HG02610 (cell line): Measurements from ENCODE around the gene ZBTB7C.

Experiments
- ATAC-seq: cut with Tn5 transposase; IDR thresholded peaks from one replicate; pipeline ENCODE4 v1.9.1; 2021; ENCODE audit warnings: mild to moderate bottlenecking, moderate library complexity; ENCODE audit not compliant: unreplicated experiment

The ZBTB7C gene

GRCh38 chr18:48131042-48131441 is 278.1 kb downstream of the ZBTB7C start:
- no peak for ATAC-seq

GRCh38 chr18:48129621-48130082 is 279.5 kb downstream of the ZBTB7C start:
- ATAC-seq = no peak

DNA sequence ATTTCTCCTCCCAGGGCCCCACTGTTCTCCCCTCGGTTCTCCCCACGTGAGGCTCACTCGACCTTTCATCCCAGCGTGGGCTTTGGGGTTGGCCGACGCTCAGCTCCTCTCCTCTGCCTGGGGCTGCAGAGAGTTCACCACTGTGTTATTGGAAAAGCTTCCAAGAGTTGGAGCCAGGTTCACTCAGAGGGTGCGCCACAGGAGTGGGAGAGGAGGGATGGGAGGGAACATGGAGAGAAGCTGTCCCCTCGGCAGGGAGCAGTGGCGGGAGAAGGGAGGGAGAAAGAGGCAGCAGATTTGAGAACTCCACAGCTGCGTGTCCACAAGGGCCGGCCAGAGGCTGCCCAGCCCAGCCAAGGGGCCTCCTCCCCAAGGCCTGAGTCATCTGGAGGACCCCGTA is 281.6 kb downstream of the ZBTB7C start:
- no peak for ATAC-seq

GRCh38 chr18:48126240-48126639 is 282.9 kb downstream of the ZBTB7C start:
- ATAC-seq = no peak

GRCh38 chr18:48125724-48126123 is 283.5 kb downstream of the ZBTB7C start:
- no peak for ATAC-seq

GRCh38 chr18:48124857-48125626 is 284.1 kb downstream of the ZBTB7C start:
- ATAC-seq = peak; percentile 93

GRCh38 chr18:48123941-48124340 is 285.2 kb downstream of the ZBTB7C start:
- no peak for ATAC-seq

GRCh38 chr18:48123324-48123723 is 285.9 kb downstream of the ZBTB7C start:
- no peak for ATAC-seq

DNA sequence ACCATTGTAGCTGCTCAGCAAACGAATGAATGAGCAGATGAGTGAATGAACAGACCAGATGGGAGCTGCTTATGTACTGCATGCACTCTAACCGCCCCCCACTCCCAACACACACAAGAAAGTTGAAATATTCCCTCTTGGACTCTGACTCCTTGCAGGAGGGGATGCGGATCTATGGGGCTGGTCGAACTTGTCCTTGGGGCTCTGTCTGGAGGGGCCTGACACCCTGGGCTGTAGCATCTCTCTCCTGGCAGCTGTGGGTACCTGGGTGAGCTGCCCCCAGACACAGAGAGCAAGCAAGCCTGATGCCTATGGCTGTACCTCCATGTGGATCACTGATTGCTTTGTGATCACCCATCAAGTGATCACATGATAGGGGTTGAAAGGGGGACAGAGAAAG is 286.4 kb downstream of the ZBTB7C start:
- ATAC-seq = no peak

DNA sequence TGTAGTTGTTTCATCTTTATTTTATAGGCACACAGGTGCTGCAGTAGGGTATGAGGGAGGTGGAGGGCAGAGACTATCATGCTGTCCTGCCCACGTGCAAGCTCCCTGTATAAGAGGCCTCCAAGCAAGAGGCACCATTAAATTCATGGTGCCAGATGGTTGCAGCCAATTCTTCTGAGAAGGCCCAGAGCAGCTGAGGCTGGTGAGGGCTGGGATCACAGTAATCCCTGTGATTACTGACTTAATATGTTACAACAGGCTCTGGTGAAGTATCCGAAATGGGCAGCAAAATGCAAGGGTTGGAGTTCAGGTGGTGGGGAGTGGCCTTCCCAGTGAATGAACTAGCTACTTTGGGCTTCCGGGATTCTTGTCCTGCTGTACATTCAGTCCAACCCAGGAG is 286.8 kb downstream of the ZBTB7C start:
- ATAC-seq = no peak

DNA sequence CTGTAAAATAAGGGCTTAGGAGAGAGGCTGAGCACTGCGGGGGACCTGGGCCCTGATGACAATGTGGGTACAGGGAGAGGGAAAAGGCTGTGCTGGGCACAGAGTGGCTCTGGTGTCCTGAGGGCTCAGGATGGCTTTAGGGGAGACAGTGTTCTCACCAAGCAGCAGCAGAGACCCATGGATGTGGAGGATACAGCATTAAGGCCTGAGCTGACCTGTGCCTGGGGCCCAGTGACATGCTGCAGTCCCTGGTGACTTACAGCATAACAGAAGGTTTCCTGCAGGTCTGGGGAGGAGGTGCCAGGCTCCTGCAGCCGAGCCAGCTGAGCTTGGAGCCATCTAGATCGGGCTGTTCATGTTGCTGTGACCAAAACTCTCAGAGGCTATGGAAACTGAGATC is 287.4 kb downstream of the ZBTB7C start:
- ATAC-seq = no peak

GRCh38 chr18:48119204-48119603 is 290.0 kb downstream of the ZBTB7C start:
- ATAC-seq = no peak

- ATAC-seq = no peak
Observed at GRCh38 chr18:48116873-48117630, 292.1 kb downstream of the ZBTB7C start.

GRCh38 chr18:48116017-48116416 is 293.2 kb downstream of the ZBTB7C start:
- ATAC-seq = no peak

DNA sequence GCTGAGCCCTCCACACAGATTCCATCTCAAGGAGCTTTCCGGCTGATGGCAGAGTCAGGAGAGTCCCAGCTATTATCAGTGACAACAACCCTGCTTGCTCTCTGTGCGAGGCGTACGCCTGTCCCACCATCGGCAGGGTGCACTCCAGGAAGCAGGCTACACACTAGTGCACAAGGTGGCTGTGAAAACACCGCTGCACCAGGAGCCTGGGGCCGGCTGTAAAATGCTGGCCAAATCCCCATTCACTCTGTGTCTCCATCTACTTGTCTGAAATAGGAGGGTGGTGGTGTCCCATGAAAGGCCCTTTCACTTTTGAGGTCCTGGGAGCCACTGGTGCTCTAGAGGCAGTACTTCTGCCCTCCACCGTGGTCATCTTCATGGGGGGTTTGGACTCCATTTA is 295.5 kb downstream of the ZBTB7C start:
- ATAC-seq = no peak

GRCh38 chr18:48111587-48111986 is 297.6 kb downstream of the ZBTB7C start:
- ATAC-seq = no peak

DNA sequence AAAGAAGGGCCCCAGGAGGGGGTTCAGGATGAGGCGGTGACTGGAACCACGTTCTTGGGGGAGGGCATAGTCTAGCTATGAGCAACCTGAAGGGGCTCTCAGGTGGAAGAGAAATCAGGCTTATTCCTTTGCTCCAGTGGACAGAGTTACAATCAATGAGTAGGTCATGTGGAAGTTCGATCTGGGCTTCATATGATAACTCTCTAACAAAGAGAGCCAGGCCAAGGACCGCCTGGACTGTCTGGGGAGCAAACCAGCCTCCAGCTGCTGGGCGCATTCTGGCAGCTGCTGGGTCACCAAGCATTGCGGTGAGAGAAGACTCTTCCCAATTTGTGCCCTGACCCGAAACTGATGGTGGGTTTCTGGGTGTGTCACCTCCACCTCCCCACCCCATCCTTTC is 298.4 kb downstream of the ZBTB7C start:
- no peak for ATAC-seq

DNA sequence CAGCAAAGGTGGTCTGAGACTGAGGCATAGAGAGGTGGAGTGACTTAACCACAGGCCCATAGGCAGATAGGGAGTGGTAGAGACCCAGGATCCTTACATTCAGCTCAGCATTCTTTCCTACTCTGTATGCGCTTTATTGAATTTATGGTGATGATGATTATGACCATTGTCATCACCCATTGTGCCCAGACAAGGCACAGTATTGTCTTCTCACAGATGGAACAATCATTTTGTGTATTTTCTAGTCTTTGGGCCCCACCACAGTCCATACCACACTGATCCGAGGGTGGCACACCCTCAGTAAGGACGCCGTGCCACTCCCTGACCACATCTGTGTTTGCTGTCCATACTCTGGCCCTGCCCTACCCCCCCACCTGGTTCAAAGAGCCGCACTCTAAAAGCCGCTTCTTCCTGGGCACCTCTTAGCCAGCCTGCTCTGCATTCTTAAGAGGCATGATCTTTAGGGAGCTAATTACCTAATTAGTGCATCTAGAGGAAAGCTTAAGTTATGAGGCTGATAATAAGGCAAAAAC is 299.2 kb downstream of the ZBTB7C start:
- no peak for ATAC-seq

- no peak for ATAC-seq
Observed at GRCh38 chr18:48108136-48108535, 301.0 kb downstream of the ZBTB7C start.

- no peak for ATAC-seq
Observed at GRCh38 chr18:48106976-48107781, 302.0 kb downstream of the ZBTB7C start.

GRCh38 chr18:48106498-48106897 is 302.7 kb downstream of the ZBTB7C start:
- ATAC-seq = no peak
